Erythroblast (primary cell): ENCODE measurements around the gene MTCL1.

Source experiments
- GATA1 ChIP-seq: IDR thresholded peaks from 2 replicates; pipeline ENCODE4 v1.6.1; 2011; ENCODE audit warnings: low read depth, mild to moderate bottlenecking, control low read depth, low read length, moderate library complexity
- POLR2A ChIP-seq: IDR thresholded peaks from 2 replicates; pipeline ENCODE4 v1.6.1; 2011; ENCODE audit warnings: mild to moderate bottlenecking, low read length

- TF ChIP-seq POLR2A = no peak
- TF ChIP-seq GATA1 = no peak
These were observed 1.6 kb downstream of the MTCL1 start for GRCh38 chr18:8706791-8707555.
